Uterus (tissue), 2 donors: ENCODE results near the gene RIPK1.
"Not testable (repeated sequence)": the region's sequence is repeated elsewhere in the genome, so short reads cannot be mapped to it uniquely, and the experiment has no call there.

Experiments
- POLR2A ChIP-seq, 2 donors: fragments of 450-650 bp; IDR thresholded peaks; one replicate each; pipeline ENCODE4 v1.6.1; 2016; ENCODE audit warnings: antibody characterized with exemption in 2 of 2, mild to moderate bottlenecking in 1 of 2, moderate library complexity in 1 of 2
- TF ChIP-seq, protein P1 (sequence below), 4 experiments: fragments of 200-600 bp in 2 of 4; fragments of 450-650 bp in 2 of 4; sonication (generic) in 2 of 4; IDR thresholded peaks; one replicate each; pipeline ENCODE4 v1.5.1; 2016 to 2019; ENCODE audit warnings: antibody characterized with exemption in 4 of 4, mild to moderate bottlenecking in 2 of 4, moderate library complexity in 1 of 4

DNA sequence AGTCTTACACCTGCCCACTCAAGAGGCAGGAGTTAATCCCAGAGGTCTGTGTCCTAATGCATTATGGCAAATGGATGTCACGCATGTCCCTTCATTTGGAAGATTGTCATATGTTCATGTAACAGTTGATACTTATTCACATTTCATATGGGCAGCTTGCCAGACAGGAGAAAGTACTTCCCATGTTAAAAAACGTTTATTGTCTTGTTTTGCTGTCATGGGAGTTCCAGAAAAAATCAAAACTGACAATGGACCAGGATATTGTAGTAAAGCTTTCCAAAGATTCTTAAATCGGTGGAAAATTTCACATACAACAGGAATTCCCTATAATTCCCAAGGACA is 13.2 kb upstream of the RIPK1 start:
- TF ChIP-seq, protein P1, sequence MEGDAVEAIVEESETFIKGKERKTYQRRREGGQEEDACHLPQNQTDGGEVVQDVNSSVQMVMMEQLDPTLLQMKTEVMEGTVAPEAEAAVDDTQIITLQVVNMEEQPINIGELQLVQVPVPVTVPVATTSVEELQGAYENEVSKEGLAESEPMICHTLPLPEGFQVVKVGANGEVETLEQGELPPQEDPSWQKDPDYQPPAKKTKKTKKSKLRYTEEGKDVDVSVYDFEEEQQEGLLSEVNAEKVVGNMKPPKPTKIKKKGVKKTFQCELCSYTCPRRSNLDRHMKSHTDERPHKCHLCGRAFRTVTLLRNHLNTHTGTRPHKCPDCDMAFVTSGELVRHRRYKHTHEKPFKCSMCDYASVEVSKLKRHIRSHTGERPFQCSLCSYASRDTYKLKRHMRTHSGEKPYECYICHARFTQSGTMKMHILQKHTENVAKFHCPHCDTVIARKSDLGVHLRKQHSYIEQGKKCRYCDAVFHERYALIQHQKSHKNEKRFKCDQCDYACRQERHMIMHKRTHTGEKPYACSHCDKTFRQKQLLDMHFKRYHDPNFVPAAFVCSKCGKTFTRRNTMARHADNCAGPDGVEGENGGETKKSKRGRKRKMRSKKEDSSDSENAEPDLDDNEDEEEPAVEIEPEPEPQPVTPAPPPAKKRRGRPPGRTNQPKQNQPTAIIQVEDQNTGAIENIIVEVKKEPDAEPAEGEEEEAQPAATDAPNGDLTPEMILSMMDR (IDR thresholded peaks at IDR 0.05) = not testable (repeated sequence)
- TF ChIP-seq POLR2A (IDR thresholded peaks at IDR 0.05) = not testable (repeated sequence)
